Stimulated activated naive CD8-positive, alpha-beta T cell treated with anti-CD3 and anti-CD28 coated beads, Interleukin-15, amount 100 ng/mL, for 72 hours (primary cell): ENCODE data around the gene LSAMP.

Experiments
- ATAC-seq: fragments of 150-1000 bp; cut with Tn5 transposase; 2 replicates; pipeline ENCODE4 v1.10.0; 2021; ENCODE audit warnings: mild to moderate bottlenecking, moderate library complexity
- DNase-seq, 2 donors: peaks; one replicate each; pipeline ENCODE4 v3.0.0; 2021 to 2022
- H3K27ac Mint-ChIP-seq, 2 donors: one replicate each; pipeline ENCODE4 v1.8.0; 2022; ENCODE audit warnings: mild to moderate bottlenecking in 2 of 2, mixed read lengths in 2 of 2, moderate library complexity in 2 of 2
- H3K27me3 Mint-ChIP-seq: one replicate; pipeline ENCODE4 v1.8.0; 2022; ENCODE audit warnings: mixed read lengths
- H3K4me1 Mint-ChIP-seq: one replicate; pipeline ENCODE4 v1.8.0; 2022; ENCODE audit warnings: mild to moderate bottlenecking, mixed read lengths
- H3K4me3 Mint-ChIP-seq, 2 donors: one replicate each; pipeline ENCODE4 v1.8.0; 2022; ENCODE audit warnings: mild to moderate bottlenecking in 2 of 2, mixed read lengths in 2 of 2, moderate library complexity in 1 of 2
- H3K9me3 Mint-ChIP-seq, 2 donors: one replicate each; pipeline ENCODE4 v1.8.0; 2022; ENCODE audit warnings: mixed read lengths in 2 of 2

The LSAMP gene

GRCh38 chr3:116161575-116162525 lies 283.4 kb downstream of the LSAMP start:
- no peaks in the 10 kb centered on the region for H3K27me3 Mint-ChIP-seq
- no peak for ATAC-seq
- H3K9me3 Mint-ChIP-seq, result peaks cover 0 to 2% of the 10 kb centered on the region in 2 donors

GRCh38 chr3:116160594-116160993 lies 284.7 kb downstream of the LSAMP start:
- H3K4me3 Mint-ChIP-seq, result no peak overlapping the region
- no peak overlapping the region for H3K27ac Mint-ChIP-seq
- DNase-seq, result no peak
- H3K27me3 Mint-ChIP-seq, result no peaks in the 10 kb centered on the region
- no peak for ATAC-seq
- no peaks in the 10 kb centered on the region for H3K4me1 Mint-ChIP-seq
- H3K9me3 Mint-ChIP-seq, result peaks cover 8 to 12% of the 10 kb centered on the region in 2 donors

More at GRCh38 chr3:116161575-116162525, 283.4 kb downstream of the LSAMP start:
- no peaks in the 10 kb centered on the region for H3K4me1 Mint-ChIP-seq
- no peak for DNase-seq
- no peak overlapping the region for H3K4me3 Mint-ChIP-seq
- H3K27ac Mint-ChIP-seq, result no peak overlapping the region

- H3K4me1 Mint-ChIP-seq, result no peaks in the 10 kb centered on the region
- ATAC-seq, result no peak
- no peak overlapping the region for H3K27ac Mint-ChIP-seq
Observed at GRCh38 chr3:116155841-116156240, 289.4 kb downstream of the LSAMP start.

GRCh38 chr3:116154389-116154788 lies 290.9 kb downstream of the LSAMP start:
- H3K9me3 Mint-ChIP-seq, result peaks cover 8 to 12% of the 10 kb centered on the region in 2 donors
- no peak for ATAC-seq
- no peaks in the 10 kb centered on the region for H3K4me1 Mint-ChIP-seq
- no peak overlapping the region for H3K4me3 Mint-ChIP-seq
- DNase-seq, result no peak
- H3K27ac Mint-ChIP-seq, result peak overlapping the region in 1 of 2 donors; percentile 53
- H3K27me3 Mint-ChIP-seq, result no peaks in the 10 kb centered on the region

More at GRCh38 chr3:116155841-116156240, 289.4 kb downstream of the LSAMP start:
- Mint-ChIP-seq H3K4me3 (no peak overlapping the region), H3K27me3 (no peaks in the 10 kb centered on the region), H3K9me3 (peaks cover 8 to 12% of the 10 kb centered on the region in 2 donors)
- DNase-seq, result no peak

- Mint-ChIP-seq H3K9me3 (peaks cover 8 to 12% of the 10 kb centered on the region in 2 donors), H3K27me3 (no peaks in the 10 kb centered on the region), H3K4me3 (no peak overlapping the region), H3K27ac (no peak overlapping the region), H3K4me1 (no peaks in the 10 kb centered on the region)
- ATAC-seq, result no peak
- DNase-seq, result no peak
Observed at GRCh38 chr3:116153174-116153573, 292.1 kb downstream of the LSAMP start.

- no peak for ATAC-seq
- no peak for DNase-seq
- Mint-ChIP-seq H3K4me3 (no peak overlapping the region), H3K9me3 (peaks cover 0 to 5% of the 10 kb centered on the region in 2 donors), H3K4me1 (no peaks in the 10 kb centered on the region), H3K27ac (no peak overlapping the region), H3K27me3 (no peaks in the 10 kb centered on the region)
Observed at GRCh38 chr3:116150655-116151167, 294.6 kb downstream of the LSAMP start.

GRCh38 chr3:116148881-116149851 lies 296.1 kb downstream of the LSAMP start:
- DNase-seq (no peak), ATAC-seq (no peak)
- Mint-ChIP-seq H3K27me3 (no peaks in the 10 kb centered on the region), H3K9me3 (peaks cover 0 to 5% of the 10 kb centered on the region in 2 donors), H3K4me3 (no peak overlapping the region), H3K4me1 (no peaks in the 10 kb centered on the region), H3K27ac (no peak overlapping the region)

- H3K27ac Mint-ChIP-seq, result no peak overlapping the region
- no peak for ATAC-seq
- H3K4me3 Mint-ChIP-seq, result no peak overlapping the region
Observed at GRCh38 chr3:116145613-116146012, 299.7 kb downstream of the LSAMP start.

GRCh38 chr3:116141724-116142123 lies 303.6 kb downstream of the LSAMP start:
- H3K4me3 Mint-ChIP-seq, result no peak overlapping the region
- no peak for DNase-seq
- no peak overlapping the region for H3K27ac Mint-ChIP-seq
- ATAC-seq, result no peak
- no peaks in the 10 kb centered on the region for H3K27me3 Mint-ChIP-seq
- no peaks in the 10 kb centered on the region for H3K4me1 Mint-ChIP-seq
- H3K9me3 Mint-ChIP-seq, result peaks cover 0 to 5% of the 10 kb centered on the region in 2 donors

More at GRCh38 chr3:116145613-116146012, 299.7 kb downstream of the LSAMP start:
- Mint-ChIP-seq H3K4me1 (no peaks in the 10 kb centered on the region), H3K27me3 (no peaks in the 10 kb centered on the region), H3K9me3 (peaks cover 0 to 5% of the 10 kb centered on the region in 2 donors)
- no peak for DNase-seq

GRCh38 chr3:116140100-116140689 lies 305.1 kb downstream of the LSAMP start:
- no peak for DNase-seq
- Mint-ChIP-seq H3K27me3 (no peaks in the 10 kb centered on the region), H3K4me1 (no peaks in the 10 kb centered on the region), H3K4me3 (no peak overlapping the region), H3K9me3 (no peaks in the 10 kb centered on the region), H3K27ac (no peak overlapping the region)
- no peak for ATAC-seq

GRCh38 chr3:116139641-116140040 lies 305.6 kb downstream of the LSAMP start:
- H3K27me3 Mint-ChIP-seq, result no peaks in the 10 kb centered on the region
- no peak overlapping the region for H3K27ac Mint-ChIP-seq
- no peak overlapping the region for H3K4me3 Mint-ChIP-seq
- DNase-seq (no peak), ATAC-seq (no peak)
- H3K4me1 Mint-ChIP-seq, result no peaks in the 10 kb centered on the region
- H3K9me3 Mint-ChIP-seq, result peaks cover 0 to under 1% of the 10 kb centered on the region in 2 donors

- Mint-ChIP-seq H3K4me1 (no peaks in the 10 kb centered on the region), H3K27me3 (no peaks in the 10 kb centered on the region), H3K27ac (no peak overlapping the region), H3K9me3 (peaks cover 0 to 4% of the 10 kb centered on the region in 2 donors), H3K4me3 (no peak overlapping the region)
- ATAC-seq (no peak), DNase-seq (no peak)
Observed at GRCh38 chr3:116135457-116136085, 309.7 kb downstream of the LSAMP start.

- H3K4me1 Mint-ChIP-seq, result no peaks in the 10 kb centered on the region
- DNase-seq, result no peak
Observed at GRCh38 chr3:116129187-116129946, 315.9 kb downstream of the LSAMP start.

GRCh38 chr3:116127464-116127863 lies 317.8 kb downstream of the LSAMP start:
- Mint-ChIP-seq H3K27me3 (no peaks in the 10 kb centered on the region), H3K9me3 (no peaks in the 10 kb centered on the region)

More at GRCh38 chr3:116129187-116129946, 315.9 kb downstream of the LSAMP start:
- Mint-ChIP-seq H3K9me3 (peaks cover 0 to under 1% of the 10 kb centered on the region in 2 donors), H3K27ac (no peak overlapping the region), H3K4me3 (no peak overlapping the region), H3K27me3 (no peaks in the 10 kb centered on the region)
- ATAC-seq, result no peak

More at GRCh38 chr3:116127464-116127863, 317.8 kb downstream of the LSAMP start:
- ATAC-seq (no peak), DNase-seq (no peak)
- Mint-ChIP-seq H3K27ac (no peak overlapping the region), H3K4me3 (no peak overlapping the region), H3K4me1 (no peaks in the 10 kb centered on the region)
